ENCODE measurements around the gene MYO5B.

The MYO5B gene

GRCh38 chr18:49949951-49950395, 245.0 kb downstream of the MYO5B start:
- TF ChIP-seq CTCF (IDR thresholded peaks at IDR 0.05) = no peak
- TF ChIP-seq ZFX (IDR thresholded peaks at IDR 0.05; ENCODE audit: borderline replicate concordance) = no peak
- H3K27ac ChIP-seq = no peak overlapping the region

DNA sequence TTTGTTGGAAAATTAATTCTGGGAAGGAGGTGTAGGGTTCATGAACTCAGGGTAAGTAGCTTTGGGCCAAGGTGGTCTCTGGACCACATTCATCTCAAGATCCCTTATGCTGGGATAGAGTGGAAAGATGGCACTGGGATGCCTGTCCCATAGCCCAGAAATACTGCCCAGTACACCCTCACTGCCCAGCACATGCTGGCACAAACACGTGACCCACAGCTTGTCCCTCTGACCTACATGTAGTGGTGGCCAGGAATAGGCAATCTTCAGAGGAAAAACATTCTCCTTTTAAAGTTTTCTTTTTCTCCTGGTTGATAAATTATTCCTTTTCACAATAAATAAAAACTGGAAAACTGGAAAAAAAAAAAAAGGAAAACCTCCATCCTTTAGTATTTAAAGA, 246.0 kb downstream of the MYO5B start:
- TF ChIP-seq CTCF (IDR thresholded peaks at IDR 0.05) (no peak), ZFX (IDR thresholded peaks at IDR 0.05; ENCODE audit: borderline replicate concordance) (no peak)

DNA sequence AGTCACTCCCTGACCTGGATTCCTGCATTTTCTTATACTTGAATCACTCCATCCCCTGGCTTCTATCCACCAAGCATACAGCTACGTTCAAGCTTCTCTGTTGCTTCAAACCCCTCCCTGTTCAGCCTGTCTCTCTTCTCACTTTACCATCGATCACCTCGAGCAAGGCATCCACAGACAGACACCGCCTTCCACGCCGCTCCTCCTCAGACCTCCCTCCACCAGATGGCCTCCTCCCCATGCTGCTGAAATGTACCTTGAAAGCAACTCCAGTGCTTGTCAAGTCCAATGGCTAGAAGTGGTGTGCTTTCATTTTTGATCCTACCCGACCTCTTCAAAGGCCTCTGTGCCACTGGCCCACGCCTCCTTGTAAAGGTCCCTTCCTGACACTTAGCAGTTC, 250.3 kb downstream of the MYO5B start:
- no peak overlapping the region for H3K27ac ChIP-seq
- TF ChIP-seq ZFX (IDR thresholded peaks at IDR 0.05; ENCODE audit: borderline replicate concordance) = no peak
- no peak for TF ChIP-seq CTCF (IDR thresholded peaks at IDR 0.05)

More for the DNA sequence above, 246.0 kb downstream of the MYO5B start:
- no peak overlapping the region for H3K27ac ChIP-seq

- H3K27ac ChIP-seq = no peak overlapping the region
- TF ChIP-seq CTCF (IDR thresholded peaks at IDR 0.05) = no peak
- TF ChIP-seq ZFX (IDR thresholded peaks at IDR 0.05; ENCODE audit: borderline replicate concordance) = no peak
Observed at GRCh38 chr18:49936821-49937220, 258.1 kb downstream of the MYO5B start.

DNA sequence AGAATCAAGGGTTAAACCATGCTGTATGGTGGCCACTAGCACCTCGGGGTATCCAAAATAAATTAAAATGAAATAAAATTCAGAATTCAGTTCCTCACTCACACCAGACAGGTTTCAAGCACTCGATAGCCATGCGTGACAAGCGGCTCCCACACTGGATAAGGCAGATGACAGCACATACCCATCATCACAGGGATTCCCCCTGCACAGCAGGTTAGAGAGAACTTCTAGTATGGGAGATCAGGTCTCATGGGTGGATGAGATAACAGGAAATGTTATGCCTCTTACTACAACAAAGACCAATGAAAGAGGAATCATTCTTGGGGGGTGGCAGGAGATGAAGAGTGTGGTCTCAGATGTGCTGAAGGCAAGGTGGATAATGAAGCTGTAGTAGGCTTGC, 259.7 kb downstream of the MYO5B start:
- TF ChIP-seq CTCF (IDR thresholded peaks at IDR 0.05) (no peak), ZFX (IDR thresholded peaks at IDR 0.05; ENCODE audit: borderline replicate concordance) (no peak)
- no peak overlapping the region for H3K27ac ChIP-seq

- H3K27ac ChIP-seq = no peak overlapping the region
- TF ChIP-seq CTCF (IDR thresholded peaks at IDR 0.05) (no peak), ZFX (IDR thresholded peaks at IDR 0.05; ENCODE audit: borderline replicate concordance) (no peak)
Observed at GRCh38 chr18:49934457-49934856, 260.5 kb downstream of the MYO5B start.

- TF ChIP-seq CTCF (IDR thresholded peaks at IDR 0.05) (no peak), ZFX (IDR thresholded peaks at IDR 0.05; ENCODE audit: borderline replicate concordance) (no peak)
- H3K27ac ChIP-seq = no peak overlapping the region
Observed at GRCh38 chr18:49933530-49934128, 261.3 kb downstream of the MYO5B start.

Data from 22Rv1 (cell line).